PC-3 (cell line): ENCODE data around the gene GHRHR. TPM values are rescaled to one million over a fixed set of nuclear protein-coding genes. Genes with fewer than 3 reads are reported as not detected.

Experiments used
- ATAC-seq: fragments of 200-7000 bp; cut with Tn5 transposase; 2 replicates; pipeline ENCODE4 v1.9.1; 2020; ENCODE audit warnings: mild to moderate bottlenecking, moderate library complexity
- BruUV-seq: library from RNA; stranded (reverse); fragments of 400-500 nt; replicated peaks from 2 replicates; lab custom pipeline; 2021; lab: Mats Ljungman, UMichigan
- CTCF ChIA-PET: fragments of 300-600 bp; sonication (Branson Sonifier 250); formaldehyde crosslinking; loops from one replicate; lab custom pipeline; 2022; ENCODE audit warnings: antibody characterized with exemption; lab: Charles Lee
- POLR2A ChIA-PET: fragments of 300-600 bp; sonication (Branson Sonifier 250); formaldehyde crosslinking; loops from one replicate; lab custom pipeline; 2022; ENCODE audit warnings: antibody characterized with exemption; ENCODE audit not compliant: unreplicated experiment; lab: Charles Lee
- DNase-seq: peaks from one replicate; pipeline ENCODE4 v3.0.0-alpha.2; 2015
- H2AFZ ChIP-seq: fragments of 300-600 bp; sonication (generic); 2 replicates; pipeline ENCODE4 v1.6.0; 2016; ENCODE audit warnings: antibody characterized with exemption, low read length
- H3F3A ChIP-seq: fragments of 300-600 bp; sonication (generic); one replicate; pipeline ENCODE4 v1.6.0; 2017; ENCODE audit warnings: antibody characterized with exemption, low read length, control low read depth, mild to moderate bottlenecking; ENCODE audit not compliant: unreplicated experiment
- H3K27ac ChIP-seq: fragments of 300-600 bp; sonication (generic); 2 replicates; pipeline ENCODE4 v1.5.1; 2016; ENCODE audit warnings: mild to moderate bottlenecking, low read length
- H3K27me3 ChIP-seq: fragments of 300-600 bp; sonication (generic); 2 replicates; pipeline ENCODE4 v1.6.1; 2016; ENCODE audit warnings: low read length, mixed read lengths
- H3K36me3 ChIP-seq: fragments of 300-600 bp; sonication (generic); 2 replicates; pipeline ENCODE4 v1.6.1; 2016; ENCODE audit warnings: low read depth, mixed run types, low read length, mixed read lengths
- H3K4me1 ChIP-seq: fragments of 300-600 bp; sonication (generic); 2 replicates; pipeline ENCODE4 v1.5.1; 2016; ENCODE audit warnings: low read length; ENCODE audit not compliant: insufficient read depth
- H3K4me2 ChIP-seq: fragments of 300-600 bp; sonication (generic); 2 replicates; pipeline ENCODE4 v1.6.0; 2016; ENCODE audit warnings: low read length
- H3K4me3 ChIP-seq: fragments of 300-600 bp; sonication (generic); 2 replicates; pipeline ENCODE4 v1.5.1; 2016; ENCODE audit warnings: mild to moderate bottlenecking, low read length, mixed read lengths
- H3K79me2 ChIP-seq: fragments of 300-600 bp; sonication (generic); 2 replicates; pipeline ENCODE4 v1.6.1; 2017; ENCODE audit warnings: low read length, mixed read lengths
- H3K9ac ChIP-seq: fragments of 300-600 bp; sonication (generic); 2 replicates; pipeline ENCODE4 v1.6.0; 2016; ENCODE audit warnings: mild to moderate bottlenecking, low read length
- H3K9me2 ChIP-seq: fragments of 300-600 bp; sonication (generic); replicated peaks from 2 replicates; pipeline ENCODE4 v1.6.1; 2016; ENCODE audit warnings: mixed run types, low read length, mixed read lengths
- H3K9me3 ChIP-seq: fragments of 300-600 bp; sonication (generic); 2 replicates; pipeline ENCODE4 v1.6.1; 2016; ENCODE audit warnings: low read length, mixed read lengths
- H4K20me1 ChIP-seq: fragments of 300-600 bp; sonication (generic); 2 replicates; pipeline ENCODE4 v1.6.1; 2016; ENCODE audit warnings: low read length, mixed read lengths
- CTCF ChIP-seq: fragments of 300-600 bp; sonication (generic); conservative IDR thresholded peaks from 2 replicates; pipeline ENCODE4 v1.5.1; 2017; ENCODE audit warnings: antibody characterized with exemption, low read depth, mild to moderate bottlenecking, low read length
- EZH2 ChIP-seq: fragments of 300-600 bp; sonication (generic); IDR thresholded peaks from one replicate; pipeline ENCODE4 v1.6.1; 2017; ENCODE audit warnings: antibody characterized with exemption, mild to moderate bottlenecking, low read length; ENCODE audit not compliant: unreplicated experiment
- EZH2phosphoT487 ChIP-seq: fragments of 300-600 bp; sonication (generic); IDR thresholded peaks from 2 replicates; pipeline ENCODE4 v1.6.1; 2018; ENCODE audit warnings: mild to moderate bottlenecking, antibody characterized with exemption, low read length, borderline replicate concordance
- intact Hi-C: fragments of 100-400 bp; cut with micrococcal nuclease; formaldehyde crosslinking; loops from 2 replicates; pipeline ENCODE4 v1.9.0; 2023
- total RNA-seq: library from RNA; depleted of rRNA; stranded (reverse); fragments of >200 nt; gene quantifications from 2 replicates; pipeline ENCODE4 v1.2.3, GENCODE V29; 2014

Gene GHRHR
- total RNA-seq, 1 experiment from 2014 or later, result not detected

- ChIA-PET POLR2A (no interaction called here), CTCF (no interaction called here)
- Histone ChIP-seq H3K9me3 (no peaks in the 10 kb centered on the region), H3K9ac (no peak overlapping the region), H2AFZ (no peak overlapping the region), H3K9me2 (no peaks in the 10 kb centered on the region), H3K79me2 (no peaks in the 10 kb centered on the region), H3K27ac (no peak overlapping the region), H3K27me3 (0 out of 2 replicates have a peak, but pooled peaks cover 12% of the 10 kb centered on the region), H3K4me2 (no peak overlapping the region), H3K36me3 (no peaks in the 10 kb centered on the region), H3K4me3 (no peak overlapping the region), H3K4me1 (no peaks in the 10 kb centered on the region), H3F3A (no peaks in the 10 kb centered on the region), H4K20me1 (no peaks in the 10 kb centered on the region)
- no peak for ATAC-seq
- no peak for DNase-seq
- BruUV-seq, result no TSS peak
- intact Hi-C loops, result no loop called here
- TF ChIP-seq EZH2 (no peak), CTCF (no peak), EZH2phosphoT487 (no peak)
Measured at GRCh38 chr7:30994206-30995100, 30.7 kb downstream of the GHRHR start.

GRCh38 chr7:30995536-30995935 lies 31.8 kb downstream of the GHRHR start:
- no TSS peak for BruUV-seq
- no peak overlapping the region for H3K27ac ChIP-seq
- intact Hi-C loops, result no loop called here

More at GRCh38 chr7:30995536-30995935, 31.8 kb downstream of the GHRHR start:
- H2AFZ ChIP-seq, result no peak overlapping the region
- 0 out of 2 replicates have a peak, but pooled peaks cover 12% of the 10 kb centered on the region for H3K27me3 ChIP-seq
- H3K4me1 ChIP-seq, result no peaks in the 10 kb centered on the region
- no peaks in the 10 kb centered on the region for H3K9me2 ChIP-seq
- no peaks in the 10 kb centered on the region for H4K20me1 ChIP-seq
- H3K36me3 ChIP-seq, result no peaks in the 10 kb centered on the region
- CTCF ChIA-PET, result no interaction called here
- no peak for DNase-seq
- H3K79me2 ChIP-seq, result no peaks in the 10 kb centered on the region
- TF ChIP-seq EZH2 (no peak), EZH2phosphoT487 (no peak), CTCF (no peak)
- POLR2A ChIA-PET, result no interaction called here
- H3K4me2 ChIP-seq, result no peak overlapping the region
- H3K4me3 ChIP-seq, result no peak overlapping the region
- H3F3A ChIP-seq, result no peaks in the 10 kb centered on the region
- H3K9me3 ChIP-seq, result no peaks in the 10 kb centered on the region
- ATAC-seq, result no peak
- no peak overlapping the region for H3K9ac ChIP-seq
